Measurements from ENCODE around the gene IRS2. TPM values are rescaled to one million over a fixed set of nuclear protein-coding genes. Genes with fewer than 3 reads are reported as not detected.

The IRS2 gene
- polyA plus RNA-seq, 1 donor (not counting 4 experiments of a cell fraction or from before 2014, with no cell fraction given): 2.3 TPM

- Histone ChIP-seq H3K27me3 (ENCODE audit: control insufficient read depth, extremely low read depth, insufficient read depth, low read length) (peaks cover 2% of the 10 kb centered on the region), H3K9me1 (ENCODE audit: control insufficient read depth, extremely low read depth, insufficient read depth, low read length) (no peaks in the 10 kb centered on the region), H3K27ac (ENCODE audit: control insufficient read depth, insufficient read depth, low read length) (no peak overlapping the region), H2AFZ (ENCODE audit: control insufficient read depth, low read length) (no peak overlapping the region), H3K4me1 (ENCODE audit: control insufficient read depth, extremely low read depth, insufficient read depth, low read length) (no peaks in the 10 kb centered on the region), H3K9me3 (ENCODE audit: control insufficient read depth, low read depth, low read length) (no peaks in the 10 kb centered on the region), H3K4me3 (ENCODE audit: control insufficient read depth in 2 of 3, extremely low read depth in 1 of 3, insufficient read depth in 2 of 3, low read depth in 1 of 3, low read length in 3 of 3) (no peak overlapping the region), H3K79me2 (ENCODE audit: control insufficient read depth, insufficient read depth, low read length) (no peaks in the 10 kb centered on the region), H4K20me1 (ENCODE audit: control insufficient read depth, extremely low read depth, insufficient read depth, low read length) (no peaks in the 10 kb centered on the region), H3K9ac (ENCODE audit: control insufficient read depth, extremely low read depth, insufficient read depth, low read length) (no peak overlapping the region), H3K4me2 (ENCODE audit: control insufficient read depth, extremely low read depth, insufficient read depth, low read depth, low read length) (no peak overlapping the region), H3K36me3 (ENCODE audit: control insufficient read depth in 2 of 2, extremely low read depth in 1 of 2, insufficient read depth in 2 of 2, low read length in 2 of 2) (no peaks in the 10 kb centered on the region)
- FAIRE-seq (no peak), DNase-seq (ENCODE audit: low read depth, low spot score) (no peak)
- TF ChIP-seq EZH2 (IDR thresholded peaks at IDR 0.05; ENCODE audit: low read length) (no peak), CTCF (optimal IDR thresholded peaks at IDR 0.05 in 1 of 3, IDR thresholded peaks at IDR 0.05 in 1 of 3, conservative IDR thresholded peaks at IDR 0.05 in 1 of 3; ENCODE audit: extremely low read depth in 1 of 3, insufficient read depth in 2 of 3, low read length in 3 of 3) (no peak)
- dilution Hi-C loops (cut with MboI; ENCODE audit: extremely low pct_ligation_motif_present, low sequenced_read_pairs): no loop called here
These were observed 23.0 kb upstream of the IRS2 start for GRCh38 chr13:109809216-109809932.

- Histone ChIP-seq H3K36me3 (ENCODE audit: control insufficient read depth in 2 of 2, extremely low read depth in 1 of 2, insufficient read depth in 2 of 2, low read length in 2 of 2) (no peaks in the 10 kb centered on the region), H3K9ac (ENCODE audit: control insufficient read depth, extremely low read depth, insufficient read depth, low read length) (no peak overlapping the region), H3K27ac (ENCODE audit: control insufficient read depth, insufficient read depth, low read length) (no peak overlapping the region), H3K4me2 (ENCODE audit: control insufficient read depth, extremely low read depth, insufficient read depth, low read depth, low read length) (no peak overlapping the region), H3K27me3 (ENCODE audit: control insufficient read depth, extremely low read depth, insufficient read depth, low read length) (peaks cover 2% of the 10 kb centered on the region), H2AFZ (ENCODE audit: control insufficient read depth, low read length) (no peak overlapping the region), H3K79me2 (ENCODE audit: control insufficient read depth, insufficient read depth, low read length) (no peaks in the 10 kb centered on the region), H4K20me1 (ENCODE audit: control insufficient read depth, extremely low read depth, insufficient read depth, low read length) (no peaks in the 10 kb centered on the region), H3K4me1 (ENCODE audit: control insufficient read depth, extremely low read depth, insufficient read depth, low read length) (no peaks in the 10 kb centered on the region), H3K4me3 (ENCODE audit: control insufficient read depth in 2 of 3, extremely low read depth in 1 of 3, insufficient read depth in 2 of 3, low read depth in 1 of 3, low read length in 3 of 3) (no peak overlapping the region), H3K9me3 (ENCODE audit: control insufficient read depth, low read depth, low read length) (no peaks in the 10 kb centered on the region), H3K9me1 (ENCODE audit: control insufficient read depth, extremely low read depth, insufficient read depth, low read length) (no peaks in the 10 kb centered on the region)
- no peak for DNase-seq (ENCODE audit: low read depth, low spot score)
- dilution Hi-C loops (cut with MboI; ENCODE audit: extremely low pct_ligation_motif_present, low sequenced_read_pairs): no loop called here
- FAIRE-seq: no peak
- TF ChIP-seq CTCF (optimal IDR thresholded peaks at IDR 0.05 in 1 of 3, IDR thresholded peaks at IDR 0.05 in 1 of 3, conservative IDR thresholded peaks at IDR 0.05 in 1 of 3; ENCODE audit: extremely low read depth in 1 of 3, insufficient read depth in 2 of 3, low read length in 3 of 3): no peak
These were observed 21.0 kb upstream of the IRS2 start for GRCh38 chr13:109807345-109807744.
